K562 (cell line): ENCODE results near the gene SLC43A2. TPM values are rescaled to one million over a fixed set of nuclear protein-coding genes. Genes with fewer than 3 reads are reported as not detected.

Source experiments
- ATAC-seq: fragments of 200-7000 bp; cut with Tn5 transposase; 3 replicates; pipeline ENCODE4 v1.9.1; 2020; ENCODE audit warnings: moderate library complexity
- BruUV-seq: library from RNA; stranded (reverse); fragments of 400-500 nt; replicated peaks from 2 replicates; lab custom pipeline; 2021; lab: Mats Ljungman, UMichigan
- CTCF ChIA-PET: fragments of 300-600 bp; formaldehyde crosslinking; extraction: SDS; loops from one replicate; lab custom pipeline; 2021; ENCODE audit warnings: low intra/inter-chr PET ratio; lab: Yijun Ruan, JAX
- POLR2A ChIA-PET: fragments of 300-600, 350-650 bp; sonication (Branson Sonifier 250); formaldehyde crosslinking; extraction: SDS; loops from one replicate; lab custom pipeline; 2021; ENCODE audit warnings: antibody characterized with exemption, inconsistent platforms; lab: Yijun Ruan, JAX
- DNase-seq, 4 experiments: peaks; one replicate each; pipeline versions ENCODE4 v3.0.0 to v3.0.0-alpha.2; 2011 to 2018; ENCODE audit warnings: low spot score in 3 of 4, mixed read lengths in 3 of 4; ENCODE audit errors: extremely low read depth in 1 of 4
- FAIRE-seq: peaks from 2 replicates; lab custom pipeline; 2011; peaks lifted over from hg19 to GRCh38; lab: Jason Lieb, UNC
- H2AFZ ChIP-seq: 2 replicates; pipeline ENCODE4 v1.6.0; 2011; ENCODE audit warnings: low read depth, low read length, control low read depth, inconsistent platforms
- H3K27ac ChIP-seq: fragments of 200-600 bp; 3 replicates; pipeline ENCODE4 v1.8.0; 2011; ENCODE audit warnings: low read depth, mild to moderate bottlenecking, control low read depth, inconsistent platforms, low read length, moderate library complexity, mixed read lengths; ENCODE audit errors: extremely low read depth
- H3K27me3 ChIP-seq, 2 experiments: fragments of 300-600 bp in 1 of 2; 2 replicates in 1 of 2; 3 replicates in 1 of 2; pipeline versions ENCODE4 v1.6.0 to v1.8.0; 2011; ENCODE audit warnings: inconsistent platforms in 2 of 2, low read length in 2 of 2, mild to moderate bottlenecking in 1 of 2, mixed read lengths in 1 of 2, moderate library complexity in 1 of 2; ENCODE audit not compliant: control insufficient read depth in 2 of 2, insufficient read depth in 2 of 2
- H3K36me3 ChIP-seq: fragments of 300-600 bp; 3 replicates; pipeline ENCODE4 v1.8.0; 2011; ENCODE audit warnings: mild to moderate bottlenecking, low read length, inconsistent platforms; ENCODE audit not compliant: control insufficient read depth, insufficient read depth
- H3K4me1 ChIP-seq, 2 experiments: fragments of 200-600 bp in 1 of 2; replicated peaks in 1 of 2; 2 replicates in 1 of 2; 3 replicates in 1 of 2; pipeline versions ENCODE4 v1.5.1 to v1.8.0; 2011; ENCODE audit warnings: inconsistent platforms in 2 of 2, low read length in 2 of 2, mild to moderate bottlenecking in 1 of 2, mixed read lengths in 1 of 2, moderate library complexity in 1 of 2; ENCODE audit not compliant: control insufficient read depth in 2 of 2, insufficient read depth in 2 of 2
- H3K4me2 ChIP-seq: 2 replicates; pipeline ENCODE4 v1.6.1; 2011; ENCODE audit warnings: low read length, control low read depth, inconsistent platforms, mixed read lengths; ENCODE audit not compliant: insufficient read depth
- H3K4me3 ChIP-seq: fragments of 200-600 bp; sonication (generic), shearing (Covaris generic); 2 replicates; pipeline ENCODE4 v1.5.1; 2016; ENCODE audit warnings: control low read depth, inconsistent platforms
- H3K79me2 ChIP-seq: fragments of 200-600 bp; 3 replicates; pipeline ENCODE4 v1.8.0; 2011; ENCODE audit warnings: low read length, inconsistent platforms; ENCODE audit not compliant: control insufficient read depth, insufficient read depth
- H3K9ac ChIP-seq, 2 experiments: 2 replicates each; pipeline versions ENCODE4 v1.6.0 to v1.6.1; 2011; ENCODE audit warnings: low read depth in 2 of 2, low read length in 2 of 2, control low read depth in 1 of 2, inconsistent platforms in 1 of 2, mild to moderate bottlenecking in 1 of 2, mixed read lengths in 1 of 2; ENCODE audit not compliant: insufficient read depth in 1 of 2
- H3K9me1 ChIP-seq: one replicate; pipeline ENCODE4 v1.6.0; 2011; ENCODE audit warnings: inconsistent platforms, mild to moderate bottlenecking, low read length, moderate library complexity; ENCODE audit not compliant: control insufficient read depth, insufficient read depth
- H3K9me3 ChIP-seq: replicated peaks from 2 replicates; pipeline ENCODE4 v1.5.1; 2011; ENCODE audit warnings: low read depth, low read length, inconsistent platforms; ENCODE audit not compliant: control insufficient read depth, insufficient read depth
- H4K20me1 ChIP-seq: replicated peaks from 2 replicates; pipeline ENCODE4 v1.6.1; 2011; ENCODE audit warnings: low read length, inconsistent platforms, mixed read lengths; ENCODE audit not compliant: control insufficient read depth, insufficient read depth
- ARID3B ChIP-seq: fragments of 250-450 bp; sonication (Bioruptor Pico); IDR thresholded peaks from 2 replicates; pipeline ENCODE4 v1.4.0; 2020; ENCODE audit warnings: borderline replicate concordance
- ARID4B ChIP-seq: sonication (generic); formaldehyde crosslinking; IDR thresholded peaks from 2 replicates; pipeline ENCODE4 v1.8.0; 2022; ENCODE audit warnings: mild to moderate bottlenecking, missing genetic modification reagents
- C11orf30 ChIP-seq: fragments of 450-650 bp; IDR thresholded peaks from 2 replicates; pipeline ENCODE4 v1.6.1; 2016; ENCODE audit warnings: low read depth, mild to moderate bottlenecking
- CBX3 ChIP-seq, 2 experiments: IDR thresholded peaks; 1 replicate in 1 of 2; 2 replicates in 1 of 2; pipeline ENCODE4 v1.6.1; 2012; ENCODE audit warnings: inconsistent platforms in 2 of 2, low read length in 2 of 2, borderline replicate concordance in 1 of 2, control low read depth in 1 of 2
- MTA1 ChIP-seq: fragments of 450-650 bp; IDR thresholded peaks from 2 replicates; pipeline ENCODE4 v1.6.1; 2017; ENCODE audit warnings: borderline replicate concordance
- NR0B1 ChIP-seq: fragments of 450-650 bp; IDR thresholded peaks from one replicate; pipeline ENCODE4 v1.6.1; 2018; ENCODE audit warnings: mild to moderate bottlenecking, moderate library complexity; ENCODE audit not compliant: partially characterized antibody
- PCBP1 ChIP-seq: fragments of 200-400 bp; formaldehyde crosslinking; IDR thresholded peaks from 2 replicates; pipeline ENCODE4 v1.6.1; 2018; ENCODE audit warnings: mild to moderate bottlenecking, low read depth, low read length; ENCODE audit not compliant: poor library complexity, severe bottlenecking
- SMAD2 ChIP-seq: fragments of 150-350 bp; IDR thresholded peaks from 2 replicates; pipeline ENCODE4 v1.6.1; 2014; ENCODE audit warnings: low read depth, mild to moderate bottlenecking, low read length
- SPI1 ChIP-seq: IDR thresholded peaks from 2 replicates; pipeline ENCODE4 v1.6.1; 2011; ENCODE audit warnings: low read depth, low read length, control low read depth, borderline replicate concordance
- USF2 ChIP-seq: sonication (generic); formaldehyde crosslinking; IDR thresholded peaks from 2 replicates; pipeline ENCODE4 v1.5.0; 2020; ENCODE audit warnings: missing genetic modification reagents
- ZNF3 ChIP-seq: fragments of 250-450 bp; sonication (Bioruptor Pico); IDR thresholded peaks from 2 replicates; pipeline ENCODE4 v1.5.0; 2021; ENCODE audit warnings: mild to moderate bottlenecking, moderate library complexity
- ZNF655 ChIP-seq: fragments of 250-450 bp; sonication (Bioruptor Pico); IDR thresholded peaks from 2 replicates; pipeline ENCODE4 v1.5.0; 2021
- WGBS: fragments of 100-300 bp; shearing (Covaris generic); methylation state at CpG from one replicate; pipeline ENCODE4 v1.1.6; 2016; ENCODE audit warnings: low coverage, mixed read lengths; ENCODE audit not compliant: insufficient coverage; ENCODE audit errors: missing lambda C conversion rate; 5-methylcytosine and 5-hydroxymethylcytosine counted together
- in situ Hi-C: fragments of 300-500 bp; cut with MboI; formaldehyde crosslinking; loops from 4 replicates; pipeline ENCODE4 v1.15.0; 2018; ENCODE audit warnings: inconsistent platforms, mixed read lengths
- intact Hi-C: fragments of 100-400 bp; cut with micrococcal nuclease; formaldehyde crosslinking; loops from 2 replicates; pipeline ENCODE4 v1.14.2; 2022
- polyA plus RNA-seq, 8 experiments: library from polyadenylated mRNA; depleted of rRNA in 4 of 8; stranded (reverse) in 5 of 8; unstranded in 3 of 8; fragments of >200 nt; fragmentation: Nextera tagmentation in 2 of 8; fragmentation: Illumina TruSeq in 1 of 8; extraction: Ambion mirVana in 2 of 8; extraction: Trizol in 1 of 8; gene quantifications; 2 replicates each; pipeline versions ENCODE4 v1.2.1 to v1.2.3, GENCODE V29; 2011 to 2014; ENCODE audit warnings: inconsistent platforms in 1 of 8, missing spikeins in 1 of 8
- total RNA-seq, 7 experiments: library from RNA; depleted of rRNA in 6 of 7; stranded (reverse); fragments of >200 nt in 6 of 7; fragmentation: Illumina TruSeq in 2 of 7; extraction: Trizol in 2 of 7; gene quantifications; 2 replicates each; pipeline versions ENCODE4 v1.2.1 to v1.2.3, GENCODE V29; 2011 to 2021; ENCODE audit warnings: low replicate concordance in 1 of 7

SLC43A2 gene
- total and polyA plus RNA-seq, 9 of the 15 experiments (the other 6 are each of a cell fraction or from before 2014, with no cell fraction given), result 0.03 to 10.2 (median 3.6) TPM

- BruUV-seq, result no TSS peak
- no peak for ATAC-seq
- Histone ChIP-seq H3K9ac (no peak overlapping the region), H3K4me1 (peaks cover 8 to 36% of the 10 kb centered on the region in 2 experiments; a peak in 4 of 5 replicates), H3K4me3 (no peak overlapping the region), H3K9me1 (no peaks in the 10 kb centered on the region), H3K36me3 (peaks cover 38% of the 10 kb centered on the region; the same call in 2 of the 3 replicates), H4K20me1 (peaks cover 18% of the 10 kb centered on the region), H3K27ac (no peak overlapping the region), H2AFZ (no peak overlapping the region), H3K79me2 (peaks cover 39% of the 10 kb centered on the region), H3K27me3 (no peaks in the 10 kb centered on the region), H3K9me3 (no peaks in the 10 kb centered on the region), H3K4me2 (no peak overlapping the region)
- intact Hi-C loops (no loop called here), in situ Hi-C loops (no loop called here)
- ChIA-PET POLR2A (no interaction called here), CTCF (no interaction called here)
- FAIRE-seq, result no peak
- DNase-seq, result no peak
- 86% methylated on average over 1 of the region's 3 CpGs for WGBS
- no peak for TF ChIP-seq USF2 (CRISPR knock-in tag)
- no peak for TF ChIP-seq PCBP1
- no peak for TF ChIP-seq NR0B1
- TF ChIP-seq SMAD2, result no peak
- TF ChIP-seq ARID3B (CRISPR knock-in tag), result no peak
- TF ChIP-seq CBX3 (IDR thresholded peaks at IDR 0.05; ENCODE audit: borderline replicate concordance in 1 of 2, low read length in 2 of 2), result no peak
- TF ChIP-seq ZNF655 (CRISPR knock-in tag), result no peak
- TF ChIP-seq ARID4B (CRISPR knock-in tag), result no peak
- TF ChIP-seq MTA1, result no peak
- no peak for TF ChIP-seq ZNF3 (CRISPR knock-in tag)
- TF ChIP-seq SPI1, result no peak
- no peak for TF ChIP-seq C11orf30
Measured at GRCh38 chr17:1558401-1558800, 70.2 kb downstream of the SLC43A2 start.
